Measurements from ENCODE around the gene SLC13A4.
"Not testable (repeated sequence)": the region's sequence is repeated elsewhere in the genome, so short reads cannot be mapped to it uniquely, and the experiment has no call there.

Gene SLC13A4

GRCh38 chr7:135728136-135728669 lies at the start of gene SLC13A4:
SLC13A4 (minus strand) TSS chr7:135728186; CDS start chr7:135727496, 690 bp downstream.
- H3K4me1 ChIP-seq (ENCODE audit: control insufficient read depth, insufficient read depth, low read length) = peaks cover 10% of the 10 kb centered on the region
- peak within 1 kb of the TSS; percentile 33 for H3K4me3 ChIP-seq (ENCODE audit: low read depth, low read length)
- H3K9ac ChIP-seq (ENCODE audit: low read depth, low read length) = peak within 1 kb of the TSS; percentile 18
- no peaks in the 10 kb centered on the region for H3K36me3 ChIP-seq (ENCODE audit: control insufficient read depth, insufficient read depth, low read length)
- no peaks in the 10 kb centered on the region for H3K9me3 ChIP-seq (ENCODE audit: control insufficient read depth, insufficient read depth, low read length)
- H3K27me3 ChIP-seq (ENCODE audit: control insufficient read depth, insufficient read depth, low read length) = no peaks in the 10 kb centered on the region

GRCh38 chr7:135775915-135776314 lies 47.9 kb upstream of the SLC13A4 start:
- H3K4me1 ChIP-seq (ENCODE audit: control insufficient read depth, insufficient read depth, low read length); H3K9ac ChIP-seq (ENCODE audit: low read depth, low read length); H3K36me3 ChIP-seq (ENCODE audit: control insufficient read depth, insufficient read depth, low read length); H3K9me3 ChIP-seq (ENCODE audit: control insufficient read depth, insufficient read depth, low read length); H3K4me3 ChIP-seq (ENCODE audit: low read depth, low read length); H3K27me3 ChIP-seq (ENCODE audit: control insufficient read depth, insufficient read depth, low read length): not testable (repeated sequence)

GRCh38 chr7:135775230-135775629 lies 47.2 kb upstream of the SLC13A4 start:
- Histone ChIP-seq H3K9me3 (ENCODE audit: control insufficient read depth, insufficient read depth, low read length) (no peaks in the 10 kb centered on the region), H3K27me3 (ENCODE audit: control insufficient read depth, insufficient read depth, low read length) (no peaks in the 10 kb centered on the region), H3K4me1 (ENCODE audit: control insufficient read depth, insufficient read depth, low read length) (peaks cover 8% of the 10 kb centered on the region), H3K9ac (ENCODE audit: low read depth, low read length) (no peak overlapping the region), H3K4me3 (ENCODE audit: low read depth, low read length) (no peak overlapping the region), H3K36me3 (ENCODE audit: control insufficient read depth, insufficient read depth, low read length) (no peaks in the 10 kb centered on the region)

GRCh38 chr7:135774284-135774683 lies 46.3 kb upstream of the SLC13A4 start:
- Histone ChIP-seq H3K4me1 (ENCODE audit: control insufficient read depth, insufficient read depth, low read length) (peaks cover 8% of the 10 kb centered on the region), H3K4me3 (ENCODE audit: low read depth, low read length) (no peak overlapping the region), H3K9ac (ENCODE audit: low read depth, low read length) (no peak overlapping the region), H3K9me3 (ENCODE audit: control insufficient read depth, insufficient read depth, low read length) (no peaks in the 10 kb centered on the region), H3K36me3 (ENCODE audit: control insufficient read depth, insufficient read depth, low read length) (no peaks in the 10 kb centered on the region), H3K27me3 (ENCODE audit: control insufficient read depth, insufficient read depth, low read length) (no peaks in the 10 kb centered on the region)

- no peaks in the 10 kb centered on the region for H3K9me3 ChIP-seq (ENCODE audit: control insufficient read depth, insufficient read depth, low read length)
- H3K36me3 ChIP-seq (ENCODE audit: control insufficient read depth, insufficient read depth, low read length) = no peaks in the 10 kb centered on the region
- H3K9ac ChIP-seq (ENCODE audit: low read depth, low read length) = no peak overlapping the region
- H3K4me1 ChIP-seq (ENCODE audit: control insufficient read depth, insufficient read depth, low read length) = peaks cover 8% of the 10 kb centered on the region
- H3K4me3 ChIP-seq (ENCODE audit: low read depth, low read length) = no peak overlapping the region
- H3K27me3 ChIP-seq (ENCODE audit: control insufficient read depth, insufficient read depth, low read length) = no peaks in the 10 kb centered on the region
Measured at GRCh38 chr7:135773464-135773863, 45.5 kb upstream of the SLC13A4 start.

GRCh38 chr7:135772639-135773222 lies 44.7 kb upstream of the SLC13A4 start:
- Histone ChIP-seq H3K9ac (ENCODE audit: low read depth, low read length) (no peak overlapping the region), H3K4me3 (ENCODE audit: low read depth, low read length) (no peak overlapping the region), H3K9me3 (ENCODE audit: control insufficient read depth, insufficient read depth, low read length) (no peaks in the 10 kb centered on the region), H3K4me1 (ENCODE audit: control insufficient read depth, insufficient read depth, low read length) (peaks cover 8% of the 10 kb centered on the region), H3K27me3 (ENCODE audit: control insufficient read depth, insufficient read depth, low read length) (no peaks in the 10 kb centered on the region), H3K36me3 (ENCODE audit: control insufficient read depth, insufficient read depth, low read length) (no peaks in the 10 kb centered on the region)

GRCh38 chr7:135771961-135772638 lies 44.1 kb upstream of the SLC13A4 start:
- no peak overlapping the region for H3K9ac ChIP-seq (ENCODE audit: low read depth, low read length)
- H3K4me1 ChIP-seq (ENCODE audit: control insufficient read depth, insufficient read depth, low read length) = peaks cover 8% of the 10 kb centered on the region
- no peaks in the 10 kb centered on the region for H3K36me3 ChIP-seq (ENCODE audit: control insufficient read depth, insufficient read depth, low read length)
- H3K4me3 ChIP-seq (ENCODE audit: low read depth, low read length) = no peak overlapping the region
- no peaks in the 10 kb centered on the region for H3K9me3 ChIP-seq (ENCODE audit: control insufficient read depth, insufficient read depth, low read length)
- H3K27me3 ChIP-seq (ENCODE audit: control insufficient read depth, insufficient read depth, low read length) = no peaks in the 10 kb centered on the region

- Histone ChIP-seq H3K4me1 (ENCODE audit: control insufficient read depth, insufficient read depth, low read length) (peaks cover 8% of the 10 kb centered on the region), H3K4me3 (ENCODE audit: low read depth, low read length) (no peak overlapping the region), H3K9me3 (ENCODE audit: control insufficient read depth, insufficient read depth, low read length) (no peaks in the 10 kb centered on the region), H3K27me3 (ENCODE audit: control insufficient read depth, insufficient read depth, low read length) (no peaks in the 10 kb centered on the region), H3K36me3 (ENCODE audit: control insufficient read depth, insufficient read depth, low read length) (no peaks in the 10 kb centered on the region), H3K9ac (ENCODE audit: low read depth, low read length) (no peak overlapping the region)
Measured at GRCh38 chr7:135771051-135771450, 43.1 kb upstream of the SLC13A4 start.

GRCh38 chr7:135770139-135770710 lies 42.2 kb upstream of the SLC13A4 start:
- Histone ChIP-seq H3K36me3 (ENCODE audit: control insufficient read depth, insufficient read depth, low read length) (no peaks in the 10 kb centered on the region), H3K9me3 (ENCODE audit: control insufficient read depth, insufficient read depth, low read length) (no peaks in the 10 kb centered on the region), H3K27me3 (ENCODE audit: control insufficient read depth, insufficient read depth, low read length) (no peaks in the 10 kb centered on the region), H3K4me3 (ENCODE audit: low read depth, low read length) (no peak overlapping the region), H3K9ac (ENCODE audit: low read depth, low read length) (no peak overlapping the region), H3K4me1 (ENCODE audit: control insufficient read depth, insufficient read depth, low read length) (peaks cover 8% of the 10 kb centered on the region)

- H3K9ac ChIP-seq (ENCODE audit: low read depth, low read length) = no peak overlapping the region
- H3K4me1 ChIP-seq (ENCODE audit: control insufficient read depth, insufficient read depth, low read length) = peaks cover 5% of the 10 kb centered on the region
- no peaks in the 10 kb centered on the region for H3K36me3 ChIP-seq (ENCODE audit: control insufficient read depth, insufficient read depth, low read length)
- no peaks in the 10 kb centered on the region for H3K27me3 ChIP-seq (ENCODE audit: control insufficient read depth, insufficient read depth, low read length)
- H3K4me3 ChIP-seq (ENCODE audit: low read depth, low read length) = no peak overlapping the region
- no peaks in the 10 kb centered on the region for H3K9me3 ChIP-seq (ENCODE audit: control insufficient read depth, insufficient read depth, low read length)
Measured at GRCh38 chr7:135769005-135769802, 41.2 kb upstream of the SLC13A4 start.

- H3K9ac ChIP-seq (ENCODE audit: low read depth, low read length) = no peak overlapping the region
- no peaks in the 10 kb centered on the region for H3K9me3 ChIP-seq (ENCODE audit: control insufficient read depth, insufficient read depth, low read length)
- no peak overlapping the region for H3K4me3 ChIP-seq (ENCODE audit: low read depth, low read length)
- H3K27me3 ChIP-seq (ENCODE audit: control insufficient read depth, insufficient read depth, low read length) = no peaks in the 10 kb centered on the region
- no peaks in the 10 kb centered on the region for H3K36me3 ChIP-seq (ENCODE audit: control insufficient read depth, insufficient read depth, low read length)
- H3K4me1 ChIP-seq (ENCODE audit: control insufficient read depth, insufficient read depth, low read length) = peaks cover 4% of the 10 kb centered on the region
Measured at GRCh38 chr7:135768467-135768866, 40.5 kb upstream of the SLC13A4 start.

Data from iPS-15b (cell line).